ENCODE data around the gene PKD2.

DNA sequence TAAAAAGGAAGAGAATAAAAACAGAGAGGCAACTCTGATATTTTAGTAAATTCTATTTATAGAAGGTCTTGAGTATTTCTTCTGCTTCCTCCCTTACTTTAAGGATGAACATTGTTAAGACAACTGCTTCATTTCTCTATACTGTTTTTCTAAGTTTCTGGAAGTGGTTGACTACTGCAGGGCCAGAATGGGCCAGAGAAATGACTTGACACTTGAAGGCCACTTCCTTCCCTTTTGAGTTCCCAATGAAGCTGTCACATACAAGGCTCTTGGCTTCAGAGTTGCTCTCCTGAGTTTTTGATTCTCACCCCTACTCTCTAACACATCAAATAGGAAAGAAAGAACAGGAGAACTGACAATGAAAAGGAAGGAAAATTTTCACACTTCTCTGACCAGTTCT lies 37.6 kb downstream of the PKD2 start:
- TF ChIP-seq, protein P1, sequence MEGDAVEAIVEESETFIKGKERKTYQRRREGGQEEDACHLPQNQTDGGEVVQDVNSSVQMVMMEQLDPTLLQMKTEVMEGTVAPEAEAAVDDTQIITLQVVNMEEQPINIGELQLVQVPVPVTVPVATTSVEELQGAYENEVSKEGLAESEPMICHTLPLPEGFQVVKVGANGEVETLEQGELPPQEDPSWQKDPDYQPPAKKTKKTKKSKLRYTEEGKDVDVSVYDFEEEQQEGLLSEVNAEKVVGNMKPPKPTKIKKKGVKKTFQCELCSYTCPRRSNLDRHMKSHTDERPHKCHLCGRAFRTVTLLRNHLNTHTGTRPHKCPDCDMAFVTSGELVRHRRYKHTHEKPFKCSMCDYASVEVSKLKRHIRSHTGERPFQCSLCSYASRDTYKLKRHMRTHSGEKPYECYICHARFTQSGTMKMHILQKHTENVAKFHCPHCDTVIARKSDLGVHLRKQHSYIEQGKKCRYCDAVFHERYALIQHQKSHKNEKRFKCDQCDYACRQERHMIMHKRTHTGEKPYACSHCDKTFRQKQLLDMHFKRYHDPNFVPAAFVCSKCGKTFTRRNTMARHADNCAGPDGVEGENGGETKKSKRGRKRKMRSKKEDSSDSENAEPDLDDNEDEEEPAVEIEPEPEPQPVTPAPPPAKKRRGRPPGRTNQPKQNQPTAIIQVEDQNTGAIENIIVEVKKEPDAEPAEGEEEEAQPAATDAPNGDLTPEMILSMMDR (conservative IDR thresholded peaks at IDR 0.05; ENCODE audit: low read depth, low read length), result no peak
- TF ChIP-seq EZH2phosphoT487 (IDR thresholded peaks at IDR 0.05; ENCODE audit: borderline replicate concordance, low read length) (no peak), EZH2 (IDR thresholded peaks at IDR 0.05; ENCODE audit: low read length, unreplicated experiment) (no peak)
